Cardiac fibroblast (primary cell): ENCODE measurements around the gene PTGFRN.

ENCODE experiments used
- DNase-seq, 2 donors: peaks; one replicate each; pipeline versions ENCODE4 v3.0.0 to v3.0.0-alpha.2; 2010; ENCODE audit warnings: low read depth in 2 of 2
- H3K4me3 ChIP-seq, 2 donors: replicated peaks in 1 of 2; 1 replicate in 1 of 2; 2 replicates in 1 of 2; pipeline ENCODE4 v1.5.1; 2011; ENCODE audit warnings: low read depth in 2 of 2, low read length in 2 of 2, mild to moderate bottlenecking in 2 of 2, moderate library complexity in 1 of 2
- TF ChIP-seq, protein P1 (sequence below): IDR thresholded peaks from one replicate; pipeline ENCODE4 v1.5.1; 2011; ENCODE audit warnings: low read depth, mild to moderate bottlenecking, low read length, inconsistent platforms

PTGFRN gene

DNA sequence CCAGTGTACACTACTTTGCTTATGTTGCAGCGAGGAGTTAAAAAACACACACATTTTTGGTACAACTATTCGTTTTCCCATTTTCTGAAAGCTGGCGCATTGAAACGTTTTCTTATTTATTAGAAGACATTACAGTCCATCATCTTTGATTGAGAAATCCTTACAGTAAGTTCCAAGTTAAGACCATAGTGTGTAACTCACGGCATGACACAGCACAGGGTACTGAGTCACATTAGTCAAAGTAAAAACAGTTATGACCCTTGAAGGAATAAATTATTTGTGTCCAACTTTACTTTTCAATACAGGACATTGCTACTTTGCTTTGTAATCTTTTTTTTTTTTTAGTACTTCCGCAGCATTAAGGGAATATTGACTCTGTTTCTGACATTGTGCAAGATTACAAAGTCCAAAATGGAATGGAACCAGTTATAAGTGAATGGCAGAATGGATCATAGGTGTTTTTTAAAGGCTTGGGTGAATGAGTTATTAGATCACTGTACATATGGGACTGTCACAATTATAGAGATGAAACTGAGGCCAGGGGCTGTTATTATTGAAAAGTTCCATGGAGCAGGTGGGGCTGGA lies 11.7 kb downstream of the PTGFRN start:
- TF ChIP-seq, protein P1, sequence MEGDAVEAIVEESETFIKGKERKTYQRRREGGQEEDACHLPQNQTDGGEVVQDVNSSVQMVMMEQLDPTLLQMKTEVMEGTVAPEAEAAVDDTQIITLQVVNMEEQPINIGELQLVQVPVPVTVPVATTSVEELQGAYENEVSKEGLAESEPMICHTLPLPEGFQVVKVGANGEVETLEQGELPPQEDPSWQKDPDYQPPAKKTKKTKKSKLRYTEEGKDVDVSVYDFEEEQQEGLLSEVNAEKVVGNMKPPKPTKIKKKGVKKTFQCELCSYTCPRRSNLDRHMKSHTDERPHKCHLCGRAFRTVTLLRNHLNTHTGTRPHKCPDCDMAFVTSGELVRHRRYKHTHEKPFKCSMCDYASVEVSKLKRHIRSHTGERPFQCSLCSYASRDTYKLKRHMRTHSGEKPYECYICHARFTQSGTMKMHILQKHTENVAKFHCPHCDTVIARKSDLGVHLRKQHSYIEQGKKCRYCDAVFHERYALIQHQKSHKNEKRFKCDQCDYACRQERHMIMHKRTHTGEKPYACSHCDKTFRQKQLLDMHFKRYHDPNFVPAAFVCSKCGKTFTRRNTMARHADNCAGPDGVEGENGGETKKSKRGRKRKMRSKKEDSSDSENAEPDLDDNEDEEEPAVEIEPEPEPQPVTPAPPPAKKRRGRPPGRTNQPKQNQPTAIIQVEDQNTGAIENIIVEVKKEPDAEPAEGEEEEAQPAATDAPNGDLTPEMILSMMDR = no peak
- DNase-seq = peak in 1 of 2 donors; percentile 53
- no peak overlapping the region for H3K4me3 ChIP-seq

GRCh38 chr1:116921937-116922336 lies 12.2 kb downstream of the PTGFRN start:
- no peak for DNase-seq
- TF ChIP-seq, protein P1 = no peak

GRCh38 chr1:116923421-116923820 lies 13.7 kb downstream of the PTGFRN start:
- DNase-seq = peak; percentile 67 to 79
- H3K4me3 ChIP-seq = no peak overlapping the region
- TF ChIP-seq, protein P1 = no peak

More at GRCh38 chr1:116921937-116922336, 12.2 kb downstream of the PTGFRN start:
- H3K4me3 ChIP-seq = no peak overlapping the region

DNA sequence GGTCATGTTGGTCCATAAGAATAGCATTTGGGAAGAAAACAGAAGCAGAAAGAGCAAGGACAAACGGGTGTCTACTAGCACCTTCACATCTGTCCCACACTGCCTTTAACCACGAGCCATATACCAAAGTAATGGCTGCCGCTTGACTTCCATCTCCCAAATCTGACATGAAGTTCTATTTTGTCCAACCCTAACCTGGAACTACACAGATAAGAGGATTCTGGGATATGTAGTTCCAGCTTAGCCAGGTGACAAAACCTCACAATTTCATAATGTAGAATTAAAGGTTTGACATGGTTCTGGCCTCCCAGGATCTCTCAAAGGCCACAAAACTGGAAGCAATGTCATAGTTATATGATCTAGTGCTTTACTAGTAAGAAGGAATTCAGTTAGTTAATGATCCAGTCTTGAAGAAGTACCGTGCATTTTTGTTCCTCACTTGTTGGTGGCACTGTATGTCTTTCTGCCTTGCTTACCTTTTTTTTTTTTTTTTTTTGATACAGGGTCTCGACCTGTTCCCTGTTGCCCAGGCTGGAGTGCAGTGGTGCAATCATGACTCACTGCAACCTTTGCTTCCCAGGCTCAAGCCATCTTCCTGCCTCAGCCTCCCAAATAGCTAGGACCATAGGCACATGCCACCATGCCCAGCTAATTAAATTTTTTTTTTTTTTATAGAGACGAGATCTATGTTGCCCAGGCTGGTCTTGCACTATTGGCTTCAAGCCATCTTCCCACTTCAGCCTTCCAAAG lies 17.5 kb downstream of the PTGFRN start:
- TF ChIP-seq, protein P1 = no peak
- no peak for DNase-seq
- no peak overlapping the region for H3K4me3 ChIP-seq

GRCh38 chr1:116929961-116930592 lies 20.4 kb downstream of the PTGFRN start:
- DNase-seq = peak; percentile 33 to 63
- TF ChIP-seq, protein P1 = no peak
- no peak overlapping the region for H3K4me3 ChIP-seq

GRCh38 chr1:116931016-116931918 lies 21.6 kb downstream of the PTGFRN start:
- DNase-seq = no peak
- H3K4me3 ChIP-seq = no peak overlapping the region
- TF ChIP-seq, protein P1 = no peak
